Measurements from ENCODE around the gene SETD7. TPM values are rescaled to one million over a fixed set of nuclear protein-coding genes. Genes with fewer than 3 reads are reported as not detected.

SETD7 gene
- total RNA-seq, 1 experiment from 2014 or later, result 32.2 TPM

DNA sequence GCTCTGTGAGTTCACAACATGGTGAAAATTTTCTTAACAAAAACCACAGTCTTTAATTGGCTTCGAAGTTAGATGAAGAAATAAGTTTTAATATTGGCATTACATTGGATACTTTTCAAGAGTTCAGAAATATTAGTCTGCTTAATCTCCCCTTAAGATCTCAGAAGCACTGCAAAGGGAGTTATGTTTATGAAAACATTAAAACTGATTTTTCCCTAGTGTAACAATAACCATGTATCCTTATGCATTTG is 1.5 kb downstream of the SETD7 start:
- Mint-ChIP-seq H3K36me3 (ENCODE audit: insufficient read depth, unreplicated experiment) (peaks cover 20% of the 10 kb centered on the region), H3K4me3 (ENCODE audit: unreplicated experiment) (peak overlapping the region; percentile 100), H3K9me3 (ENCODE audit: unreplicated experiment) (no peaks in the 10 kb centered on the region), H3K4me1 (ENCODE audit: low read depth, unreplicated experiment) (peaks cover 18% of the 10 kb centered on the region), H3K27ac (ENCODE audit: unreplicated experiment) (peak overlapping the region; percentile 98), H3K27me3 (ENCODE audit: insufficient read depth, unreplicated experiment) (no peaks in the 10 kb centered on the region)
- intact Hi-C loops (cut with micrococcal nuclease; ENCODE audit: unreplicated experiment), result no loop called here
- CTCF ChIA-PET, result no interaction called here
- no peak for DNase-seq
- no peak overlapping the region; the same call in 1 of the 2 replicates for H3K4me3 ChIP-seq (ENCODE audit: low read depth, low read length)
- H3K4me1 ChIP-seq, result peaks cover 9% of the 10 kb centered on the region
- H3K27me3 ChIP-seq (replicated peaks; ENCODE audit: control insufficient read depth, insufficient read depth, low read length), result no peaks in the 10 kb centered on the region
- POLR2A ChIA-PET, result interaction anchor here (0.6 kb wide), 1 partner anchor 72 kb away, joined by 4 read pairs; no protein-coding TSS in a partner anchor
- no peaks in the 10 kb centered on the region for H3K9me3 ChIP-seq
- TF ChIP-seq, protein P1, sequence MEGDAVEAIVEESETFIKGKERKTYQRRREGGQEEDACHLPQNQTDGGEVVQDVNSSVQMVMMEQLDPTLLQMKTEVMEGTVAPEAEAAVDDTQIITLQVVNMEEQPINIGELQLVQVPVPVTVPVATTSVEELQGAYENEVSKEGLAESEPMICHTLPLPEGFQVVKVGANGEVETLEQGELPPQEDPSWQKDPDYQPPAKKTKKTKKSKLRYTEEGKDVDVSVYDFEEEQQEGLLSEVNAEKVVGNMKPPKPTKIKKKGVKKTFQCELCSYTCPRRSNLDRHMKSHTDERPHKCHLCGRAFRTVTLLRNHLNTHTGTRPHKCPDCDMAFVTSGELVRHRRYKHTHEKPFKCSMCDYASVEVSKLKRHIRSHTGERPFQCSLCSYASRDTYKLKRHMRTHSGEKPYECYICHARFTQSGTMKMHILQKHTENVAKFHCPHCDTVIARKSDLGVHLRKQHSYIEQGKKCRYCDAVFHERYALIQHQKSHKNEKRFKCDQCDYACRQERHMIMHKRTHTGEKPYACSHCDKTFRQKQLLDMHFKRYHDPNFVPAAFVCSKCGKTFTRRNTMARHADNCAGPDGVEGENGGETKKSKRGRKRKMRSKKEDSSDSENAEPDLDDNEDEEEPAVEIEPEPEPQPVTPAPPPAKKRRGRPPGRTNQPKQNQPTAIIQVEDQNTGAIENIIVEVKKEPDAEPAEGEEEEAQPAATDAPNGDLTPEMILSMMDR (IDR thresholded peaks at IDR 0.05; ENCODE audit: insufficient read depth in 1 of 2, low read depth in 1 of 2, low read length in 1 of 2, severe bottlenecking in 1 of 2, unreplicated experiment in 1 of 2), result no peak
- BruUV-seq (replicated peaks), result TSS peak; percentile 47
- no peaks in the 10 kb centered on the region for H3K36me3 ChIP-seq (ENCODE audit: control insufficient read depth, insufficient read depth, low read length)

DNA sequence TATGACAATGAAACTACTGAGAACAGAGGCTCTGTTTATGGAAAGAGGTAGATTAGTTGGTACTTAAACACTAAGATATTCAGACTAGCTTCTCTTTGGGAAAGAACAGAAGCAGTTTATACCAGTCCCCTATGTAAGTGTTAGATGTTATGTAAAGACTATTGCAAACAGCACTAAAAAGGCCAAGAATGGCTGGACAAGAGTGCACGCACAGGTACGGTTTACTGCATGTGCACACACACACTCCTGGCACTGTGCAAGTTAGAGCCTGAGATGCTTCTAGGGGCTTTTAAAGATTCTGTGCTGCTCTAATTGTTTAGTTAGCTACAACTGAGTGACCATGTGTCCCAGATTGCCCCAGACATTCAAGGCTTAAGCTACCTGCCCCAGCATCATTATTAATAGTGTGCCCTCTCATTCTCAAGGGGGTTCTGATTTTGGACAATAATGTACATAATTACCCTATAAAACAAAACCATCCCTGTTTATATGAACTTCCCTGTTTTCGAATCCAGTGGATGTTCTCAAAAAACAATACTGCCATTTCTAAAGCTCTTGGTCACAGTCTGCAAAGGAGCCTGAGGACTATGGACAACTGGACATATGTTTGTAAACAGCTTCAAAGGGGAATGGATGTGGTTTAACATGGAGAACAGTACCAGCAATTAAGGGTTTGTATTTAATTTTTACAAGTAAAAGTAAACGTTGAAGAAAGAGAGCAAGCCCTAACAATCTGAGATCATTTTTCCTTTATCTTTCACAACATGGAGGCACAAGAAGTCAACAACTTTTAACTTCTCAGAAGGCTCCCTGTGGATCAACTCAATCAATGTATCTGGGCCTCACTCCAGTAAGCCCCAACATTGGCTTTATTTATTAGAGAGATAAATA is 2.0 kb downstream of the SETD7 start:
- Mint-ChIP-seq H3K4me1 (ENCODE audit: low read depth, unreplicated experiment) (peaks cover 18% of the 10 kb centered on the region), H3K9me3 (ENCODE audit: unreplicated experiment) (no peaks in the 10 kb centered on the region), H3K36me3 (ENCODE audit: insufficient read depth, unreplicated experiment) (peaks cover 20% of the 10 kb centered on the region), H3K27me3 (ENCODE audit: insufficient read depth, unreplicated experiment) (no peaks in the 10 kb centered on the region), H3K27ac (ENCODE audit: unreplicated experiment) (no peak overlapping the region), H3K4me3 (ENCODE audit: unreplicated experiment) (peak overlapping the region; percentile 100)
- TF ChIP-seq, protein P1 (IDR thresholded peaks at IDR 0.05; ENCODE audit: insufficient read depth in 1 of 2, low read depth in 1 of 2, low read length in 1 of 2, severe bottlenecking in 1 of 2, unreplicated experiment in 1 of 2), result no peak
- intact Hi-C loops (cut with micrococcal nuclease; ENCODE audit: unreplicated experiment), result no loop called here
- Histone ChIP-seq H3K27me3 (replicated peaks; ENCODE audit: control insufficient read depth, insufficient read depth, low read length) (no peaks in the 10 kb centered on the region), H3K36me3 (ENCODE audit: control insufficient read depth, insufficient read depth, low read length) (no peaks in the 10 kb centered on the region), H3K4me1 (peaks cover 9% of the 10 kb centered on the region), H3K9me3 (no peaks in the 10 kb centered on the region), H3K4me3 (ENCODE audit: low read depth, low read length) (no peak overlapping the region)
- BruUV-seq (replicated peaks), result no TSS peak
- ChIA-PET CTCF (no interaction called here), POLR2A (interaction anchor here (0.6 kb wide), 1 partner anchor 72 kb away, joined by 4 read pairs; no protein-coding TSS in a partner anchor)
- DNase-seq, result no peak

DNA sequence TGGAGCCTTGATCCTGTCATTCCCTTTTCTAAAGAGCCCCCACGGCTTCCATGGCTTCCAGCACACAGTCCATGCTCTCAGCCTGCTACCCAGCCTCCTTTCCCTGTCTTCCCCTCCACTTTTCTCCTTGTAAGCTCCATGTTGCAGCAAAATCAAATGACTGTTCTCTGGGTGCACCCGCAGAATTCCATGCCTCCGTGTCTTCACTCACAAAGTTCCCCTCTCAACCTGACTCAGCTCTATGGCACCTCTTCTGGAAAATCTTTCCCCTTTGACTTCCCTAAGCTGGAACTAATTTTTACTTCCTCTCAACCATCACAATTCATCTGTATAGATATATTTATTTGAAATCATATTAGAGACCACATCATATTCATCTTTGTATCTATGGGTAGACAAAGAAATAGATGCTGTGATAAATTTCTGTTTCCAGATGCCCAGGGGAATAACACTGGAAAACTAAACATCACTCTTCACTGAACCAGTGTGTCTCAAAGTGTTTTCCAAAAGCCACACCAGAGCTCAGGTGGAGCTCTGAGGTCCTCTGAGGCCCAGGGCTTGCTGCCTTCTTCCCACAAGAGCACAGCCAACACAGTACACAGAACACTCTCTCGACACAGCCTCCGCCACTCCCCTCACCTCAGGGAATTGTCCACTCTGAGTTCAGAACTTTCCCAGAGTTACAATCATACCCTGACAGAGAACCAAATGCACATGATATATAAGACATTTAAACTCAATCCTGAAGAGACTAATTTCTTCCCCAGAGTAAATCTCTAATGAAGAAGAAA is 3.3 kb downstream of the SETD7 start:
- intact Hi-C loops (cut with micrococcal nuclease; ENCODE audit: unreplicated experiment), result no loop called here
- Mint-ChIP-seq H3K9me3 (ENCODE audit: unreplicated experiment) (no peaks in the 10 kb centered on the region), H3K36me3 (ENCODE audit: insufficient read depth, unreplicated experiment) (peaks cover 20% of the 10 kb centered on the region), H3K27ac (ENCODE audit: unreplicated experiment) (no peak overlapping the region), H3K4me3 (ENCODE audit: unreplicated experiment) (no peak overlapping the region), H3K4me1 (ENCODE audit: low read depth, unreplicated experiment) (peaks cover 12% of the 10 kb centered on the region), H3K27me3 (ENCODE audit: insufficient read depth, unreplicated experiment) (no peaks in the 10 kb centered on the region)
- no peak for DNase-seq
- no peaks in the 10 kb centered on the region for H3K36me3 ChIP-seq (ENCODE audit: control insufficient read depth, insufficient read depth, low read length)
- H3K27me3 ChIP-seq (replicated peaks; ENCODE audit: control insufficient read depth, insufficient read depth, low read length), result no peaks in the 10 kb centered on the region
- ChIA-PET POLR2A (no interaction called here), CTCF (no interaction called here)
- H3K4me3 ChIP-seq (ENCODE audit: low read depth, low read length), result no peak overlapping the region
- no peaks in the 10 kb centered on the region for H3K9me3 ChIP-seq
- no TSS peak for BruUV-seq (replicated peaks)
- peaks cover 6% of the 10 kb centered on the region for H3K4me1 ChIP-seq
- TF ChIP-seq, protein P1 (IDR thresholded peaks at IDR 0.05; ENCODE audit: insufficient read depth in 1 of 2, low read depth in 1 of 2, low read length in 1 of 2, severe bottlenecking in 1 of 2, unreplicated experiment in 1 of 2), result no peak
